Non-pigmented ciliary epithelial cell (primary cell): ENCODE data around the gene PCNX2.

ENCODE experiments used
- DNase-seq: peaks from one replicate; pipeline ENCODE4 v3.0.0-alpha.2; 2010; ENCODE audit warnings: low read depth

Gene PCNX2

GRCh38 chr1:233295237-233295974, at the start of gene PCNX2:
PCNX2 (minus strand) TSS chr1:233295725; CDS start chr1:233295478, 247 bp downstream.
- DNase-seq = peak; percentile 13

- DNase-seq = no peak
Measured at GRCh38 chr1:233343262-233343661, 47.7 kb upstream of the PCNX2 start.

- DNase-seq = no peak
Measured at GRCh38 chr1:233342086-233342485, 46.6 kb upstream of the PCNX2 start.

- DNase-seq = no peak
Measured at GRCh38 chr1:233340966-233341516, 45.5 kb upstream of the PCNX2 start.

- DNase-seq = no peak
Measured at GRCh38 chr1:233340031-233340555, 44.6 kb upstream of the PCNX2 start.

- DNase-seq = no peak
Measured at GRCh38 chr1:233338102-233338501, 42.6 kb upstream of the PCNX2 start.

- no peak for DNase-seq
Measured at GRCh38 chr1:233337505-233337904, 42.0 kb upstream of the PCNX2 start.

GRCh38 chr1:233336554-233337456, 41.3 kb upstream of the PCNX2 start:
- DNase-seq = no peak

- no peak for DNase-seq
Measured at GRCh38 chr1:233334092-233334491, 38.6 kb upstream of the PCNX2 start.

GRCh38 chr1:233333086-233333485, 37.6 kb upstream of the PCNX2 start:
- no peak for DNase-seq

GRCh38 chr1:233331676-233332519, 36.4 kb upstream of the PCNX2 start:
- no peak for DNase-seq

- DNase-seq = no peak
Measured at GRCh38 chr1:233328142-233328921, 32.8 kb upstream of the PCNX2 start.

- DNase-seq = no peak
Measured at GRCh38 chr1:233327651-233328141, 32.2 kb upstream of the PCNX2 start, which contains the start of gene MAP3K21. MAP3K21 (plus strand) TSS chr1:233327724; CDS start chr1:233328029, 305 bp downstream.

GRCh38 chr1:233326811-233327650, 31.5 kb upstream of the PCNX2 start:
- no peak for DNase-seq

- no peak for DNase-seq
Measured at GRCh38 chr1:233326319-233326718, 30.8 kb upstream of the PCNX2 start.

GRCh38 chr1:233323718-233324117, 28.2 kb upstream of the PCNX2 start:
- DNase-seq = no peak

GRCh38 chr1:233320023-233320422, 24.5 kb upstream of the PCNX2 start:
- no peak for DNase-seq

GRCh38 chr1:233319272-233319671, 23.7 kb upstream of the PCNX2 start:
- DNase-seq = no peak

GRCh38 chr1:233316473-233316872, 20.9 kb upstream of the PCNX2 start:
- DNase-seq = no peak
